GM12874 (cell line): ENCODE results near the gene DLX3.

Source experiments
- CTCF ChIP-seq: IDR thresholded peaks from 2 replicates; pipeline ENCODE4 v1.5.1; 2011; ENCODE audit warnings: low read depth, mild to moderate bottlenecking, control low read depth, low read length, moderate library complexity; ENCODE audit not compliant: insufficient read depth

The DLX3 gene

GRCh38 chr17:49963626-49964302 is 31.3 kb downstream of the DLX3 start:
- TF ChIP-seq CTCF = no peak

GRCh38 chr17:49963309-49963625 is 31.8 kb downstream of the DLX3 start:
- no peak for TF ChIP-seq CTCF

GRCh38 chr17:49962599-49963308 is 32.3 kb downstream of the DLX3 start:
- no peak for TF ChIP-seq CTCF

- TF ChIP-seq CTCF = no peak
Observed at GRCh38 chr17:49959183-49959935, 35.7 kb downstream of the DLX3 start.

GRCh38 chr17:49958723-49959122 is 36.3 kb downstream of the DLX3 start:
- no peak for TF ChIP-seq CTCF

- no peak for TF ChIP-seq CTCF
Observed at GRCh38 chr17:49957350-49957749, 37.7 kb downstream of the DLX3 start.

GRCh38 chr17:49956780-49957179 is 38.2 kb downstream of the DLX3 start:
- TF ChIP-seq CTCF = no peak
